ENCODE results near the gene NOXA1.

- TF ChIP-seq, protein P1, sequence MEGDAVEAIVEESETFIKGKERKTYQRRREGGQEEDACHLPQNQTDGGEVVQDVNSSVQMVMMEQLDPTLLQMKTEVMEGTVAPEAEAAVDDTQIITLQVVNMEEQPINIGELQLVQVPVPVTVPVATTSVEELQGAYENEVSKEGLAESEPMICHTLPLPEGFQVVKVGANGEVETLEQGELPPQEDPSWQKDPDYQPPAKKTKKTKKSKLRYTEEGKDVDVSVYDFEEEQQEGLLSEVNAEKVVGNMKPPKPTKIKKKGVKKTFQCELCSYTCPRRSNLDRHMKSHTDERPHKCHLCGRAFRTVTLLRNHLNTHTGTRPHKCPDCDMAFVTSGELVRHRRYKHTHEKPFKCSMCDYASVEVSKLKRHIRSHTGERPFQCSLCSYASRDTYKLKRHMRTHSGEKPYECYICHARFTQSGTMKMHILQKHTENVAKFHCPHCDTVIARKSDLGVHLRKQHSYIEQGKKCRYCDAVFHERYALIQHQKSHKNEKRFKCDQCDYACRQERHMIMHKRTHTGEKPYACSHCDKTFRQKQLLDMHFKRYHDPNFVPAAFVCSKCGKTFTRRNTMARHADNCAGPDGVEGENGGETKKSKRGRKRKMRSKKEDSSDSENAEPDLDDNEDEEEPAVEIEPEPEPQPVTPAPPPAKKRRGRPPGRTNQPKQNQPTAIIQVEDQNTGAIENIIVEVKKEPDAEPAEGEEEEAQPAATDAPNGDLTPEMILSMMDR (IDR thresholded peaks at IDR 0.05), result no peak
- TF ChIP-seq POLR2AphosphoS5 (IDR thresholded peaks at IDR 0.05) (no peak), EP300 (IDR thresholded peaks at IDR 0.05) (no peak), POLR2A (IDR thresholded peaks at IDR 0.05) (no peak)
These were observed 26.1 kb downstream of the NOXA1 start for GRCh38 chr9:137449081-137449844.

Data from suprapubic skin (tissue), 4 donors.